GM12878 (cell line): ENCODE results near the gene XPO1. TPM values are rescaled to one million over a fixed set of nuclear protein-coding genes. Genes with fewer than 3 reads are reported as not detected.

ENCODE experiments used
- ATAC-seq: fragments of 200-7000 bp; cut with Tn5 transposase; 3 replicates; pipeline ENCODE4 v1.9.1; 2020; ENCODE audit warnings: mild to moderate bottlenecking, moderate library complexity
- BruUV-seq: library from RNA; stranded (reverse); fragments of 400-500 nt; replicated peaks from 2 replicates; lab custom pipeline; 2021; lab: Mats Ljungman, UMichigan
- CTCF ChIA-PET: fragments of 300-600 bp; sonication (Branson Sonifier 250); formaldehyde crosslinking; extraction: SDS; loops from one replicate; lab custom pipeline; 2021; ENCODE audit warnings: inconsistent platforms; lab: Yijun Ruan, JAX
- POLR2A ChIA-PET: fragments of 350-600 bp; formaldehyde crosslinking; extraction: SDS; loops from one replicate; lab custom pipeline; 2021; ENCODE audit warnings: inconsistent platforms; lab: Charles Lee
- RAD21 ChIA-PET: fragments of 300-600 bp; sonication (Branson Sonifier 250); formaldehyde crosslinking; loops from one replicate; lab custom pipeline; 2023; ENCODE audit warnings: antibody characterized with exemption; ENCODE audit not compliant: unreplicated experiment; lab: Charles Lee
- SMC1A ChIA-PET: fragments of 300-600 bp; sonication (Branson Sonifier 250); formaldehyde crosslinking; loops from one replicate; lab custom pipeline; 2023; ENCODE audit not compliant: unreplicated experiment, uncharacterized antibody; lab: Charles Lee
- DNase-seq: peaks from one replicate; pipeline ENCODE4 v3.0.0-alpha.2; 2011; ENCODE audit warnings: low read depth, low spot score
- FAIRE-seq: peaks from 3 replicates; lab custom pipeline; 2011; peaks lifted over from hg19 to GRCh38; lab: Jason Lieb, UNC
- H2AFZ ChIP-seq: 2 replicates; pipeline ENCODE4 v1.6.0; 2011; ENCODE audit warnings: low read depth, low read length, control low read depth; ENCODE audit not compliant: control insufficient read depth
- H3K27ac ChIP-seq: 2 replicates; pipeline ENCODE4 v1.5.1; 2011; ENCODE audit warnings: control low read depth; ENCODE audit not compliant: control insufficient read depth, insufficient read depth
- H3K27me3 ChIP-seq, 2 experiments: replicated peaks in 1 of 2; 2 replicates each; pipeline versions ENCODE4 v1.6.0 to v1.6.1; 2011; ENCODE audit warnings: low read length in 1 of 2; ENCODE audit not compliant: control insufficient read depth in 2 of 2, insufficient read depth in 2 of 2
- H3K36me3 ChIP-seq, 2 experiments: 2 replicates each; pipeline ENCODE4 v1.5.1; 2011; ENCODE audit warnings: low read length in 1 of 2; ENCODE audit not compliant: control insufficient read depth in 2 of 2, insufficient read depth in 2 of 2
- H3K4me1 ChIP-seq: 2 replicates; pipeline ENCODE4 v1.6.1; 2011; ENCODE audit warnings: mild to moderate bottlenecking, low read length, moderate library complexity, mixed read lengths; ENCODE audit not compliant: control insufficient read depth, insufficient read depth
- H3K4me2 ChIP-seq: 2 replicates; pipeline ENCODE4 v1.6.0; 2011; ENCODE audit warnings: control low read depth; ENCODE audit not compliant: control insufficient read depth, insufficient read depth
- H3K4me3 ChIP-seq: fragments of 200-600 bp; sonication (generic); 2 replicates; pipeline ENCODE4 v1.5.1; 2016
- H3K79me2 ChIP-seq: 2 replicates; pipeline ENCODE4 v1.6.0; 2011; ENCODE audit warnings: low read length; ENCODE audit not compliant: control insufficient read depth, insufficient read depth
- H3K9ac ChIP-seq: 2 replicates; pipeline ENCODE4 v1.8.0; 2011; ENCODE audit warnings: low read length, control low read depth, mixed read lengths; ENCODE audit not compliant: control insufficient read depth, insufficient read depth
- H3K9me3 ChIP-seq: replicated peaks from 3 replicates; pipeline ENCODE4 v1.5.1; 2011; ENCODE audit warnings: mild to moderate bottlenecking, low read length; ENCODE audit not compliant: control insufficient read depth, insufficient read depth
- H4K20me1 ChIP-seq: 2 replicates; pipeline ENCODE4 v1.6.0; 2011; ENCODE audit not compliant: control insufficient read depth, insufficient read depth
- BACH1 ChIP-seq: fragments of 450-650 bp; IDR thresholded peaks from 2 replicates; pipeline ENCODE4 v1.6.1; 2017; ENCODE audit warnings: mild to moderate bottlenecking, borderline replicate concordance
- BMI1 ChIP-seq: fragments of 450-650 bp; IDR thresholded peaks from 2 replicates; pipeline ENCODE4 v1.6.1; 2016; ENCODE audit warnings: mild to moderate bottlenecking, moderate library complexity, borderline replicate concordance
- CHD4 ChIP-seq: fragments of 200-600 bp; sonication (generic); IDR thresholded peaks from 2 replicates; pipeline ENCODE4 v1.6.1; 2016; ENCODE audit warnings: mild to moderate bottlenecking
- E2F8 ChIP-seq: fragments of 450-650 bp; IDR thresholded peaks from 2 replicates; pipeline ENCODE4 v1.6.1; 2018; ENCODE audit warnings: mild to moderate bottlenecking, low read depth, moderate library complexity; ENCODE audit not compliant: partially characterized antibody
- ESRRA ChIP-seq: IDR thresholded peaks from 2 replicates; pipeline ENCODE4 v1.6.1; 2012; ENCODE audit warnings: mild to moderate bottlenecking, low read length, improper control_type of control experiment
- FOS ChIP-seq: IDR thresholded peaks from 3 replicates; pipeline ENCODE4 v1.6.1; 2011; ENCODE audit warnings: borderline replicate concordance; ENCODE audit not compliant: insufficient read length; ENCODE audit errors: extremely low read depth
- JUND ChIP-seq: IDR thresholded peaks from 2 replicates; pipeline ENCODE4 v1.6.1; 2012; ENCODE audit warnings: low read depth, mild to moderate bottlenecking, low read length, improper control_type of control experiment, moderate library complexity
- MTA3 ChIP-seq: IDR thresholded peaks from 2 replicates; pipeline ENCODE4 v1.6.1; 2012; ENCODE audit warnings: low read length, inconsistent platforms, borderline replicate concordance
- PML ChIP-seq: IDR thresholded peaks from 2 replicates; pipeline ENCODE4 v1.6.1; 2012; ENCODE audit warnings: low read length, inconsistent platforms
- RAD51 ChIP-seq: fragments of 450-650 bp; IDR thresholded peaks from 2 replicates; pipeline ENCODE4 v1.6.1; 2016; ENCODE audit warnings: moderate library complexity, mild to moderate bottlenecking, inconsistent platforms
- SMARCA5 ChIP-seq: fragments of 450-650 bp; IDR thresholded peaks from 2 replicates; pipeline ENCODE4 v1.6.1; 2017; ENCODE audit warnings: mild to moderate bottlenecking
- TBL1XR1 ChIP-seq: IDR thresholded peaks from 2 replicates; pipeline ENCODE4 v1.6.1; 2012; ENCODE audit warnings: low read depth, low read length, improper control_type of control experiment
- ZNF384 ChIP-seq: IDR thresholded peaks from 2 replicates; pipeline ENCODE4 v1.6.1; 2012; ENCODE audit warnings: low read depth, mild to moderate bottlenecking, low read length, improper control_type of control experiment, borderline replicate concordance
- WGBS: methylation state at CpG from one replicate; pipeline ENCODE4 v1.1.6; 2016; ENCODE audit warnings: low lambda C conversion rate; ENCODE audit not compliant: insufficient replicate concordance, insufficient coverage; ENCODE audit errors: missing lambda C conversion rate; 5-methylcytosine and 5-hydroxymethylcytosine counted together
- in situ Hi-C: fragments of 300-500 bp; cut with MboI; formaldehyde crosslinking; loops from 9 replicates; pipeline ENCODE4 v1.14.3; 2018; ENCODE audit warnings: mixed read lengths
- intact Hi-C: fragments of 100-400 bp; cut with micrococcal nuclease; formaldehyde crosslinking; loops from one replicate; pipeline ENCODE4 v1.14.2; 2022; ENCODE audit not compliant: unreplicated experiment
- polyA plus RNA-seq, 11 experiments: library from polyadenylated mRNA; depleted of rRNA in 4 of 11; unstranded in 6 of 11; stranded (reverse) in 5 of 11; fragments of >200 nt; fragmentation: Nextera tagmentation in 4 of 11; fragmentation: Illumina TruSeq in 1 of 11; extraction: Ambion mirVana in 4 of 11; extraction: Trizol in 1 of 11; gene quantifications; 1 replicate in 1 of 11; 2 replicates in 10 of 11; pipeline versions ENCODE4 v1.2.1 to v1.2.3, GENCODE V29; 2011 to 2016; ENCODE audit warnings: inconsistent platforms in 2 of 11, missing spikeins in 2 of 11, low read depth in 1 of 11
- total RNA-seq, 4 experiments: library from RNA; depleted of rRNA in 3 of 4; stranded (reverse); fragments of >200 nt in 3 of 4; fragmentation: Illumina TruSeq in 1 of 4; extraction: Trizol in 1 of 4; gene quantifications; 2 replicates each; pipeline versions ENCODE4 v1.2.1 to v1.2.3, GENCODE V29; 2013 to 2021

XPO1 gene
- total and polyA plus RNA-seq, 10 of the 15 experiments (the other 5 are each of a cell fraction or from before 2014, with no cell fraction given), result 57.3 to 216 (median 153) TPM

- ChIA-PET POLR2A (interaction anchor here (0.6 to 2.2 kb wide), 5 partner anchors 25 to 431 kb away, joined by 3 to 10 read pairs (median 4); no protein-coding TSS in a partner anchor), SMC1A (interaction anchor here (0.7 to 7.1 kb wide), 6 partner anchors 18 to 39 kb away, joined by 3 to 32 read pairs (median 6); no protein-coding TSS in a partner anchor), CTCF (interaction anchor here (3.4 kb wide), 1 partner anchor 34 kb away, joined by 16 read pairs; no protein-coding TSS in a partner anchor), RAD21 (interaction anchor here (0.6 to 1.3 kb wide), 3 partner anchors 10 to 78 kb away, joined by 3 read pairs; partner anchors contain the start of gene XPO1)
- 98% methylated on average over 4 of the region's 4 CpGs for WGBS
- TF ChIP-seq JUND, result no peak
- TF ChIP-seq FOS, result no peak
- TF ChIP-seq RAD51, result no peak
- TF ChIP-seq CHD4, result no peak
- no peak for TF ChIP-seq MTA3
- TF ChIP-seq BMI1, result no peak
- TF ChIP-seq BACH1, result no peak
- no peak for TF ChIP-seq ESRRA
- no peak for TF ChIP-seq SMARCA5
- TF ChIP-seq TBL1XR1, result no peak
- TF ChIP-seq ZNF384, result no peak
- TF ChIP-seq PML, result no peak
- TF ChIP-seq E2F8, result no peak
- no peak for ATAC-seq
- Histone ChIP-seq H3K79me2 (peaks cover 96% of the 10 kb centered on the region), H3K36me3 (peaks cover 0 to 7% of the 10 kb centered on the region in 2 experiments; a peak in 2 of 4 replicates), H3K27ac (no peak overlapping the region), H3K4me1 (peaks cover 8% of the 10 kb centered on the region), H3K4me3 (no peak overlapping the region), H3K4me2 (no peak overlapping the region), H2AFZ (no peak overlapping the region), H4K20me1 (no peaks in the 10 kb centered on the region), H3K9me3 (no peaks in the 10 kb centered on the region), H3K27me3 (no peaks in the 10 kb centered on the region), H3K9ac (no peak overlapping the region)
- FAIRE-seq, result no peak
- intact Hi-C loops, result no loop called here
- DNase-seq, result no peak
- no TSS peak for BruUV-seq
- in situ Hi-C loops, result no loop called here
Observed at GRCh38 chr2:61460163-61460562, 78.0 kb downstream of the XPO1 start.
